Measurements from ENCODE around the gene CACNA1S. TPM values are rescaled to one million over a fixed set of nuclear protein-coding genes. Genes with fewer than 3 reads are reported as not detected.

The CACNA1S gene
- total RNA-seq, 1 experiment from 2014 or later, result not detected

GRCh38 chr1:201111156-201111555 lies 1.1 kb downstream of the CACNA1S start:
- TF ChIP-seq POLR2AphosphoS5 (IDR thresholded peaks at IDR 0.05; ENCODE audit: low read depth, low read length), result no peak
- no peak for TF ChIP-seq REST (IDR thresholded peaks at IDR 0.05; ENCODE audit: insufficient read depth in 1 of 2, low read depth in 2 of 2, low read length in 1 of 2)
- TF ChIP-seq SIN3A (IDR thresholded peaks at IDR 0.05; ENCODE audit: borderline replicate concordance, insufficient read depth, low read depth, low read length), result no peak
- TF ChIP-seq, protein P1, sequence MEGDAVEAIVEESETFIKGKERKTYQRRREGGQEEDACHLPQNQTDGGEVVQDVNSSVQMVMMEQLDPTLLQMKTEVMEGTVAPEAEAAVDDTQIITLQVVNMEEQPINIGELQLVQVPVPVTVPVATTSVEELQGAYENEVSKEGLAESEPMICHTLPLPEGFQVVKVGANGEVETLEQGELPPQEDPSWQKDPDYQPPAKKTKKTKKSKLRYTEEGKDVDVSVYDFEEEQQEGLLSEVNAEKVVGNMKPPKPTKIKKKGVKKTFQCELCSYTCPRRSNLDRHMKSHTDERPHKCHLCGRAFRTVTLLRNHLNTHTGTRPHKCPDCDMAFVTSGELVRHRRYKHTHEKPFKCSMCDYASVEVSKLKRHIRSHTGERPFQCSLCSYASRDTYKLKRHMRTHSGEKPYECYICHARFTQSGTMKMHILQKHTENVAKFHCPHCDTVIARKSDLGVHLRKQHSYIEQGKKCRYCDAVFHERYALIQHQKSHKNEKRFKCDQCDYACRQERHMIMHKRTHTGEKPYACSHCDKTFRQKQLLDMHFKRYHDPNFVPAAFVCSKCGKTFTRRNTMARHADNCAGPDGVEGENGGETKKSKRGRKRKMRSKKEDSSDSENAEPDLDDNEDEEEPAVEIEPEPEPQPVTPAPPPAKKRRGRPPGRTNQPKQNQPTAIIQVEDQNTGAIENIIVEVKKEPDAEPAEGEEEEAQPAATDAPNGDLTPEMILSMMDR (IDR thresholded peaks at IDR 0.05), result no peak
- no peak for TF ChIP-seq TCF7L2 (IDR thresholded peaks at IDR 0.05; ENCODE audit: low read depth, low read length)
- Histone ChIP-seq H3K4me1 (ENCODE audit: control insufficient read depth, insufficient read depth, low read length) (peaks cover 3% of the 10 kb centered on the region; the same call in 1 of the 2 replicates), H3K4me3 (ENCODE audit: low read depth in 2 of 2, low read length in 2 of 2) (no peak overlapping the region), H3K36me3 (ENCODE audit: control insufficient read depth, insufficient read depth, low read length) (no peaks in the 10 kb centered on the region), H3K9me3 (ENCODE audit: control insufficient read depth, insufficient read depth, low read depth, low read length) (no peaks in the 10 kb centered on the region), H3K27me3 (ENCODE audit: control insufficient read depth, insufficient read depth, low read length) (no peaks in the 10 kb centered on the region), H3K27ac (ENCODE audit: low read length) (no peak overlapping the region)
- POLR2A ChIA-PET, result no interaction called here
- BruUV-seq (replicated peaks), result no TSS peak
- in situ Hi-C loops (cut with HindIII; ENCODE audit: low pct_unique_long_range_greater_than_20kb, low sequenced_read_pairs) (no loop called here), intact Hi-C loops (cut with micrococcal nuclease; ENCODE audit: unreplicated experiment) (loop anchor here (5.0 kb wide), 1 partner anchor 134 kb away; no protein-coding TSS in a partner anchor)
- CTCF ChIA-PET, result interaction anchor here (0.7 kb wide), 1 partner anchor 34 kb away, joined by 3 read pairs; no protein-coding TSS in a partner anchor
- no peak for ATAC-seq
- DNase-seq (ENCODE audit: low read depth, low spot score), result no peak

GRCh38 chr1:201110616-201111015 lies 1.6 kb downstream of the CACNA1S start:
- Histone ChIP-seq H3K9me3 (ENCODE audit: control insufficient read depth, insufficient read depth, low read depth, low read length) (no peaks in the 10 kb centered on the region), H3K27me3 (ENCODE audit: control insufficient read depth, insufficient read depth, low read length) (no peaks in the 10 kb centered on the region), H3K36me3 (ENCODE audit: control insufficient read depth, insufficient read depth, low read length) (no peaks in the 10 kb centered on the region), H3K27ac (ENCODE audit: low read length) (no peak overlapping the region), H3K4me3 (ENCODE audit: low read depth in 2 of 2, low read length in 2 of 2) (no peak overlapping the region), H3K4me1 (ENCODE audit: control insufficient read depth, insufficient read depth, low read length) (peaks cover 3% of the 10 kb centered on the region; the same call in 1 of the 2 replicates)
- ChIA-PET POLR2A (no interaction called here), CTCF (no interaction called here)
- in situ Hi-C loops (cut with HindIII; ENCODE audit: low pct_unique_long_range_greater_than_20kb, low sequenced_read_pairs), result no loop called here
- BruUV-seq (replicated peaks), result no TSS peak
- no peak for ATAC-seq
- TF ChIP-seq POLR2AphosphoS5 (IDR thresholded peaks at IDR 0.05; ENCODE audit: low read depth, low read length), result no peak
- TF ChIP-seq, protein P1 (IDR thresholded peaks at IDR 0.05), result no peak
- no peak for TF ChIP-seq REST (IDR thresholded peaks at IDR 0.05; ENCODE audit: insufficient read depth in 1 of 2, low read depth in 2 of 2, low read length in 1 of 2)
- no peak for TF ChIP-seq SIN3A (IDR thresholded peaks at IDR 0.05; ENCODE audit: borderline replicate concordance, insufficient read depth, low read depth, low read length)
- no peak for TF ChIP-seq TCF7L2 (IDR thresholded peaks at IDR 0.05; ENCODE audit: low read depth, low read length)
- intact Hi-C loops (cut with micrococcal nuclease; ENCODE audit: unreplicated experiment), result loop anchor here (5.0 kb wide), 1 partner anchor 133 kb away; no protein-coding TSS in a partner anchor
- no peak for DNase-seq (ENCODE audit: low read depth, low spot score)

Measured in Panc1 (cell line).